ENCODE measurements around the gene EXOC4. TPM values are rescaled to one million over a fixed set of nuclear protein-coding genes. Genes with fewer than 3 reads are reported as not detected.

The EXOC4 gene
- total RNA-seq, 2 donors from 2014 or later, result 53.5 to 62.3 TPM

DNA sequence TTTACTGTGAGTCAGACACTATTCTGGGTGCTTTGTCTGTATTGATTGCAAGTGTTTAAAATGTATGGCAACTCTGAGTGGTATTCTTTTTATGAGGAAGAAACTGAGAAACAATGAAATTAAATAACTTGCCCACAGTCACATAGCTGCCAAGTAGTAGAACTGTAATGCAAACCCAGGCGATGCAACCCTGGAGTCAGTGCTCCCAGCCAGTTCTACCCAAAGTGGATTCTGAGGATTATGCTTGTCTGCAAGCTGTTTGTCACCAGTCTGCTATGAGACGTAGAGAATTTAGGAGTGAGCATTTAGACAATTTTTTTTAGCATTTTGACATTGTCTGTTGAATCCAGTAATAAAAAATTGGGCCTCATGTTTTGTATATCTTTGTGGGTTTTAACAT is 568.3 kb downstream of the EXOC4 start:
- Mint-ChIP-seq H3K27ac (no peak overlapping the region), H3K4me1 (peaks cover 9% of the 10 kb centered on the region), H3K4me3 (no peak overlapping the region), H3K36me3 (ENCODE audit: low read depth) (peaks cover 46% of the 10 kb centered on the region), H3K27me3 (no peaks in the 10 kb centered on the region), H3K9me3 (peaks cover 3% of the 10 kb centered on the region)
- ATAC-seq (replicated peaks), result no peak

DNA sequence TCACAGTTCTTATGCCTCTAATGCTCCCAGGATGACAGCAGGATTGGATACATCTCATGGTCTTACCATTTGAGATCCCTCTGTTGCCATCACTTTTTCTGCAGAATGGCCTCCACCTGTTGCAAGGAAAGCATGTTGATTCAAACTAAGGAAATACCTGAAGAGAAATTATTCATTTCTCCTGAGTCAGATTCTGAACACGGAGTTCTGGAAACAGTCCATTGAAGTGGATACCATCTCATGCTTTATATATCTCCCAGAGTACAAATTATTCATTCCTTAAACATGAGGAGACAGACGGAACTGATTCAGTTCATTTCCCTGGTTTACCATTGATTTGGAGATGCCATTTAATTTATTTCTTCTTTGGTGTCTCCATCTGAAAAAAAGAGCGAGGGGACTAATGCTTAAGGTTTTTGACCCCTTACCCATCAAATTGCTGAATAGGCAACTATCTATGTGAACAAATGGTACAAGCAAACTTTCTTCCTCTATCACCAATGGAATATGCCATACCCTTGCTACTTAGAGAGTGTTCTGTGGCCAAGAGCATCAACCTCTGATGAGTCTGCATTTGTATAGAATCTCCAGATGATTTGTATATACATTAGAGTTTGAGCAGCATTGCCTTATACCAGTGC is 569.2 kb downstream of the EXOC4 start:
- ATAC-seq (replicated peaks), result no peak
- H3K4me3 Mint-ChIP-seq, result no peak overlapping the region
- H3K36me3 Mint-ChIP-seq (ENCODE audit: low read depth), result peaks cover 38% of the 10 kb centered on the region
- H3K4me1 Mint-ChIP-seq, result peaks cover 9% of the 10 kb centered on the region
- H3K9me3 Mint-ChIP-seq, result peaks cover 3% of the 10 kb centered on the region
- H3K27me3 Mint-ChIP-seq, result no peaks in the 10 kb centered on the region
- H3K27ac Mint-ChIP-seq, result no peak overlapping the region

DNA sequence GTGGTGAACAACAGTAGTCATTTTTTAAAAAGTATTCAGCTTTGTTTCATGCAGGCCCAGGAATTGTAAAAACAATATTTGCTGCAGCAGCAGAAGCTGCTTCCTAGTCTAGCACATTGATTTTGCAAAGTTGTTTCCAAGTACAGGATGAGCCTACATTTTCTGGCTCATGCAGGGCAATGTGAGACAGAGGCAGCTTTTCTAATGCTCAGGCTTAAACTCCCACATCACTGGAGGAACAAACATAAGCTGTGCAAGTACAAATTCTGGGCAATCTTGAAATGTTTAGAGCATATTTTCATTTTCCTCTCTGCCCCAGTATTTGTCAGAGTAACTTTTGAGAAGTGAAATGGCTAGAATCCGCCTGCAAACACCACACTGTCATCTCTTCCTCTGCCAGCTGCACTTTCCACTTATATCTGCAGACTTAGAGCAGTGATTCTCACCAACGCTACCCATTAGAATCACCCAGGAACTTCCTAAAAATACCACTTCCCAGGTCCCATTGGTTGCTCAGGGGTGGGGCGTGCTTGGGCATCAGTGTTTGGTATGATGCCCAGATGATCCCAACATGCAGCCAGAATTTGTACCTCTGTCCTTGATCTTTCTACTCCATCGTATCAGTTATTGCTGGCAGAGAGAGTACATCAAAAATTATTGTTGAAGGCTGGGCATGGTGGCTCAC is 570.1 kb downstream of the EXOC4 start:
- no peak overlapping the region for H3K27ac Mint-ChIP-seq
- peaks cover 9% of the 10 kb centered on the region for H3K4me1 Mint-ChIP-seq
- no peak for ATAC-seq (replicated peaks)
- peaks cover 32% of the 10 kb centered on the region for H3K36me3 Mint-ChIP-seq (ENCODE audit: low read depth)
- no peak overlapping the region for H3K4me3 Mint-ChIP-seq
- H3K9me3 Mint-ChIP-seq, result peaks cover 3% of the 10 kb centered on the region
- H3K27me3 Mint-ChIP-seq, result no peaks in the 10 kb centered on the region

DNA sequence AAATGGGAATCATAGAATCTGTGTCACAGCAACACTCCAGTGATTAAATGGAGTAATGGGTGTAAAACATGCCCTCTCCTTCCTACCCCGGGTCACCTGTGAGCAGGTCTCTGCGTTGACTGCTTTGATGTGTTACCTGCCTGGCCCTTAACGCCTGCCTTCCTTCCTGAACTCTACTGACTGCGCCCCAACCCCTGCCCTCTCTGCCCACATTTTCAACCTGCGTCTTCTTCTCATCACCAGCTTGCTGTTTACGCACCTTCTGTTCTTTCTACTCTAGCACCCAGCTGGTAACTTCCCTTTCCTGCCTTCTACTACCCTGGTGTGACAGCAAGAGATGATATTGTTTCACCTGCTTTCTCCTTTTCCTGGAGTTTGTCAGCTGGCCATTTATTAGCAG is 571.3 kb downstream of the EXOC4 start:
- ATAC-seq (replicated peaks), result no peak
- no peak overlapping the region for H3K27ac Mint-ChIP-seq
- peaks cover 21% of the 10 kb centered on the region for H3K36me3 Mint-ChIP-seq (ENCODE audit: low read depth)
- H3K4me1 Mint-ChIP-seq, result peaks cover 9% of the 10 kb centered on the region
- H3K4me3 Mint-ChIP-seq, result no peak overlapping the region
- no peaks in the 10 kb centered on the region for H3K27me3 Mint-ChIP-seq
- H3K9me3 Mint-ChIP-seq, result peaks cover 3% of the 10 kb centered on the region

DNA sequence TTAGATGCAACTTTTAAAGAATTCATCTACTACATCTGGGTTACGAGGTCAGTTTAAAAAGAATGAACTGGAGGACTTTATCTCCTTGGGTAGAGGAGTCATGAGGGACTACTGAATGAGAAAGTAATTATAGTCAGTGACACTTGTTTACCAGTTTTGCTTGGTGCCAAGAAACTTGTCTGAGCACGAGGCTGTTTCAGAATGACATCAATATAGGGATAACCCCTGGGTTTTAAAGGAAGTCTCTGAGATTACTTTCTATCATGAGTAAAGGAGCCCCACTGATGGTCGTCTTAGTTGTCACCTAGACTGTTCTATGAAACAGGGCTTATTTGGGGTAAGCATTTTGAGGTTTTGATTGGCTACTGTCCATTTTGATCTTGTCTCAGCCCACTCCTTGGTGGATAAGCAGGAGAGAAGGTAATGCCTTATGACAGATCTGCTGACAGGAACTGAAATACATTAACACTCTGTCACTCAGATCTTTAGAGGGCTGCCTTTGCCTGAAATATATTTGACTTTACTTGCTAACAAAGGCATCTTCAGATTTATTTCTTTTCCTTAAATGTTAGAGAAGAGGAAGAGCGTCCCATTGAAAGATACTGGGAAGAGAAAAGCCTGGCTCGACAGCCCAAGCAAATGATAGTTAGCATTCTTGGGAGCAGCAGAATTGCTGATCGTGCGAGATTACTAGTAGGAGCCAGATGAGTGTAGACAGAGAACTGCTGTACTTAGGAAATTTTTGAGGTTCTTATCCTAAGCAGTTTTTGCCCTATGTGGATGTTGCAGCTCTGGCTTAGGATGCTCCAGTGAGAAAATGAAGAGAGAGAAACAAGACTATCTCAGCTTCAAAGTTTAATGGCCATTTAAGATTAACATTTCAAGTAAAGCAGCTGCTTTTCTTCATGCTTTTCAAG is 575.1 kb downstream of the EXOC4 start:
- ATAC-seq (replicated peaks), result peak; percentile 78
- Mint-ChIP-seq H3K27me3 (no peaks in the 10 kb centered on the region), H3K36me3 (ENCODE audit: low read depth) (peaks cover 32% of the 10 kb centered on the region), H3K9me3 (peaks cover 3% of the 10 kb centered on the region), H3K27ac (no peak overlapping the region), H3K4me1 (peaks cover 9% of the 10 kb centered on the region), H3K4me3 (no peak overlapping the region)

DNA sequence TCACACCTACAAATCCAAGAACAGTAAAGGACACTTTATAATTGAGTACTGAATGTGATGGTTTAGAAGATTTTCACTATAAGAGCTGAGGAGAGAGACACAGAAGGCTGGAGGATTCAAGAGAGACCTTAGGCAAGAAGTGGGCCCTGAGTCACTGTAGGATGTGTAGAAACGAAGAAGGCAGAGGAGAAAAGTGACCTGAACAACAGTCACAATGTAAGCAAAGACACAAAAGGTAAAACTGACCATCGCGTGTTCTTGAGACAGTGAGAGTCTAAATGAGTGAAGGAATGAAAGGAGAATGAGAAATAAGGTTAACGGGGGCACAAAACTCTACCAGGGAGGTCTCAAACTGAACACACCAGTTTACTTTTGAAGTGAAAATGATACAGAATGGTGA is 576.0 kb downstream of the EXOC4 start:
- H3K27ac Mint-ChIP-seq, result no peak overlapping the region
- H3K4me1 Mint-ChIP-seq, result peaks cover 9% of the 10 kb centered on the region
- no peak overlapping the region for H3K4me3 Mint-ChIP-seq
- peaks cover 32% of the 10 kb centered on the region for H3K36me3 Mint-ChIP-seq (ENCODE audit: low read depth)
- ATAC-seq (replicated peaks), result no peak
- peaks cover 3% of the 10 kb centered on the region for H3K9me3 Mint-ChIP-seq
- H3K27me3 Mint-ChIP-seq, result no peaks in the 10 kb centered on the region

DNA sequence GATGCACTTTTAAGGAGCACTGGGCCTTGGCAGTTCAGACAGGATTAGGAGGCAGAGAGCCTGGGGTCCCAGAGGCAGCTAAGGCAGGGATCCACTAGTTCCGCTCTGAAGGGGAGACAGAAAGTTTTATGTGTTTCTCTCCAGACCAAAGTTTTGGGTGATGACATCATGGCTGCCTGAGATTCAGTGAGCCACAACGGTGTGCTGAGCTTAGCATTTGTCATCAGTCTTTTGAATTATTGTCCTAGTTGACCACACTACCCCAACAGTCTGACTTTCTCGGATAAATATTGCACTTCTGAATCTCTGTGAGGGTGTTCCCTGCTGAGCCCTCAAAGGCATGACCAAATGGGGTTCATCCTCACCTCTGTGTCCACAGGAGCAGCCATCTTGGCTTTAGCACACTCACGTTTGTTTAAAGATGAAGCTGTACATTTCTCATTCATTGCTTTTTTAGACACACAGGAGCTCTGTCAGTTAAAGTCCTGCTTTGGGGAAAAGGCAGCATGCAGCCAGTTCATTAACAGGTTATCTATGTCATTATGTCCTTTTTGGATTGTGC is 576.5 kb downstream of the EXOC4 start:
- Mint-ChIP-seq H3K9me3 (no peaks in the 10 kb centered on the region), H3K27ac (no peak overlapping the region), H3K4me3 (no peak overlapping the region), H3K36me3 (ENCODE audit: low read depth) (peaks cover 28% of the 10 kb centered on the region), H3K27me3 (no peaks in the 10 kb centered on the region), H3K4me1 (peaks cover 4% of the 10 kb centered on the region)
- no peak for ATAC-seq (replicated peaks)

DNA sequence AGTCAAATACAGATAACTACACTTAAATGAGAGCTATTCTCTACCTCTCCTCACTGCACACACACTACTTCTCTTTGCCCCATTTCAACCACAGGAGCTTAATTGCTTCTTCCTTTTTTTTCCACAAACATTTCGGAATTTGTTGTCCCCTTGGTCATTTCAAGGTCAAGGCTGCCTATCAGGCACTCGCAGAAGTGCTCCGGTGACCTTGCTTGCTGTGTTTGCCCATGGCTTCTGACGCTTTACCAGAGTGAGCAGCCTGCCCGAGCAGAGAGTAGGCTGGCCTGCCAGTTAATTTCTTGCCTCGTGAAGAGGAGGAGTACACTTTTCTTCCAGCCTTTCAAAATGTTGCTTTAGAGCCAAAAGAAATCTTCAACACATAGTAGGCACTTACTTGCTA is 577.2 kb downstream of the EXOC4 start:
- no peaks in the 10 kb centered on the region for H3K4me1 Mint-ChIP-seq
- H3K9me3 Mint-ChIP-seq, result no peaks in the 10 kb centered on the region
- peaks cover 22% of the 10 kb centered on the region for H3K36me3 Mint-ChIP-seq (ENCODE audit: low read depth)
- no peak for ATAC-seq (replicated peaks)
- H3K27me3 Mint-ChIP-seq, result no peaks in the 10 kb centered on the region
- H3K4me3 Mint-ChIP-seq, result no peak overlapping the region
- H3K27ac Mint-ChIP-seq, result no peak overlapping the region

DNA sequence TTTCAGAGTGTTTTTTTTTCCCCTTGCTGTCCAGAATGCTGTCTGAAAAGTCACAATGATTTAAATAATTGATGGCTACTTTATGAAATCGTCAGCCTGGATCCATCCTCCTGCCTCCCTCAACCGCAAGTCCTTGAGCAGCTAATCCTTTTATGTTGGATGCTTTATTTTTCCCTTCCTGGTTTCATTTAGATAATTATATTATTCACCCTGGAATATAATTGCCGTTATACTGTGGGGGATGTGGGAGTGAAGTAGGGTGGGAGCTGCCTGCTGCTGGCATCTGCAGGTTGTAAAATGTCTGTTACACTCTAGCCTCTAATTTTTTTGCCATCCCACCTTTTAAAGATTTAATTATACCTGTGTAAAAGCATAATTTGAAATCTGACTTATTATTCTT is 583.8 kb downstream of the EXOC4 start:
- H3K4me1 Mint-ChIP-seq, result no peaks in the 10 kb centered on the region
- peaks cover 10% of the 10 kb centered on the region for H3K36me3 Mint-ChIP-seq (ENCODE audit: low read depth)

DNA sequence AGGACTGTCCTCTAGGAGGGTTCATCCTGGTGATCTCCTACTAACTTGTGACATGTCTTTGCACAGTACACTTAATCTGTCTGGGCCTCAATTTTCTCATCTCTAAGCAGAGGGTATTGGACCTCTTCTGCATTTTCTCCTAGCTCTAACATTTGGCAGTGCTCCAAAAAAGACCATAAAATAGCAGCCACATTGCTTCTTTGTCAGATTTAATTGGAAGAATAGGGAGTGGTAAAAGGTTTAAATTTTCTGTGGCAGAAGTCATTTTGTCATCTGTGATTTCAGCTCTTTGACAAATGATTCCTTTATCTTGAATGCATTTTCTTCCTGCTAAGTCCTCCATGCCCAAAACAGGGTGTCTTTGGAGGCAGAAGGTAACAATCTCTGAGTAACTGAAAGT is 584.3 kb downstream of the EXOC4 start:
- H3K4me3 Mint-ChIP-seq, result no peak overlapping the region
- H3K27ac Mint-ChIP-seq, result no peak overlapping the region
- H3K36me3 Mint-ChIP-seq (ENCODE audit: low read depth), result peaks cover 4% of the 10 kb centered on the region
- H3K27me3 Mint-ChIP-seq, result no peaks in the 10 kb centered on the region
- peaks cover 5% of the 10 kb centered on the region for H3K9me3 Mint-ChIP-seq
- H3K4me1 Mint-ChIP-seq, result no peaks in the 10 kb centered on the region
- ATAC-seq (replicated peaks), result no peak

More for the DNA sequence above, 583.8 kb downstream of the EXOC4 start:
- Mint-ChIP-seq H3K27me3 (no peaks in the 10 kb centered on the region), H3K9me3 (peaks cover 5% of the 10 kb centered on the region), H3K4me3 (no peak overlapping the region), H3K27ac (no peak overlapping the region)
- ATAC-seq (replicated peaks), result no peak

DNA sequence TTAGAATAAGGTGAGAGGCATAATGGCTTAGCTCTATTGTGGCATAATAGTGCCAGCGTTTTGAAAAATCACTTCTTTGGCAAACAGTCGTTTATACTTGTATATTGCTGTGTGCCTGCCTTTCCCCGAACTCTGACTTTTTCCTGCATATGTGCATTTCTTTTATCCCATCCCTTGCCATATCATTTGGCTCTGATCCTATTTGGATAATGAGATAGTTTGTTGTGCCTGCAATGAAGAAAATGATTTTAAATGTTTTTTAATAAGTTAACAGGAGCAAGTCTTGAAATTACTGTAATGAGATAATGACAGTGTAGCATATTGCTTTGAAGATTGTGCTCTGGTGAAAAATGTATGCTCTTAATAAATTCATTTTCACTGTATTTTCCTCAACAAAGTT is 586.2 kb downstream of the EXOC4 start:
- ATAC-seq (replicated peaks), result no peak
- Mint-ChIP-seq H3K4me3 (no peak overlapping the region), H3K4me1 (no peaks in the 10 kb centered on the region)

DNA sequence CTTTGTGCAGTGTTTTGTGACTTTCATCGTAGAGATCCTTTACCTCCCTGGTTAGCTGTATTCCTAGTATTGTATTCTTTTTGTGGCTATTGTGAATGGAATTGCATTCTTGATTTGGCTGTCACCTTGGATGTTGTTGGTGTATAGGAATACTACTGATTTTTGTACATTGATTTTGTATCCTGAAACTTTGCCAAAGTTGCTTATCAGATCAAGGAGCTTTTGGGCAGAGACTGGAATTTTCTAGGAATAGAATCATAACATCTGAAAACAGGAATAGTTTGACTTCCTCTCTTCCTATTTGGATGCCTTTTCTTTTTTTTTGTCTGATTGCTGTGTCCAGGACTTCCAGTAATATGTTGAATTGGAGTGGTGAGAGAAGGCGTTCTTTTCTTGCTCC is 590.5 kb downstream of the EXOC4 start:
- H3K9me3 Mint-ChIP-seq, result peaks cover 5% of the 10 kb centered on the region
- H3K4me3 Mint-ChIP-seq, result no peak overlapping the region
- no peaks in the 10 kb centered on the region for H3K36me3 Mint-ChIP-seq (ENCODE audit: low read depth)
- no peak overlapping the region for H3K27ac Mint-ChIP-seq
- no peaks in the 10 kb centered on the region for H3K4me1 Mint-ChIP-seq
- no peak for ATAC-seq (replicated peaks)
- no peaks in the 10 kb centered on the region for H3K27me3 Mint-ChIP-seq

More for the DNA sequence above, 586.2 kb downstream of the EXOC4 start:
- H3K36me3 Mint-ChIP-seq (ENCODE audit: low read depth), result no peaks in the 10 kb centered on the region
- H3K27ac Mint-ChIP-seq, result no peak overlapping the region
- peaks cover 5% of the 10 kb centered on the region for H3K9me3 Mint-ChIP-seq
- H3K27me3 Mint-ChIP-seq, result no peaks in the 10 kb centered on the region

DNA sequence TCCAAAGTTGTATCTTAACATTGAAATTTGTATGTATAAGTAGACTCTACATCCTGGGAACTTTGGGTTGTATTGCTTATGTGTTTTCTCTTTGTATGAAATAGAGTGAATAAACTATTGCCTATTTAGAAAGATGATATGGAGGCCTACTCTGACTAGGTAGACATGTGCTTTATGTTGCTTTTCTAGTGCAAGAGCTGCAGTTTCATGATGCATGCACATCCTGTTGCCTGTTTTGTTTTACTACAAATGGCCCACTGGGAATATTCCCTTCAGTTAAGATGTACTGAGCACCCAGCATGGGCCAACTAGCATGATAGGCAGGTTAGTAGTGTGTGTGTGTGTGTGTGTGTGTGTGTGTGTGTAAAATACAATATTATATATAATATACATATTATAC is 592.1 kb downstream of the EXOC4 start:
- H3K36me3 Mint-ChIP-seq (ENCODE audit: low read depth), result no peaks in the 10 kb centered on the region
- no peak for ATAC-seq (replicated peaks)
- no peaks in the 10 kb centered on the region for H3K4me1 Mint-ChIP-seq
- H3K27ac Mint-ChIP-seq, result no peak overlapping the region
- H3K4me3 Mint-ChIP-seq, result no peak overlapping the region
- H3K27me3 Mint-ChIP-seq, result no peaks in the 10 kb centered on the region
- peaks cover 3% of the 10 kb centered on the region for H3K9me3 Mint-ChIP-seq

DNA sequence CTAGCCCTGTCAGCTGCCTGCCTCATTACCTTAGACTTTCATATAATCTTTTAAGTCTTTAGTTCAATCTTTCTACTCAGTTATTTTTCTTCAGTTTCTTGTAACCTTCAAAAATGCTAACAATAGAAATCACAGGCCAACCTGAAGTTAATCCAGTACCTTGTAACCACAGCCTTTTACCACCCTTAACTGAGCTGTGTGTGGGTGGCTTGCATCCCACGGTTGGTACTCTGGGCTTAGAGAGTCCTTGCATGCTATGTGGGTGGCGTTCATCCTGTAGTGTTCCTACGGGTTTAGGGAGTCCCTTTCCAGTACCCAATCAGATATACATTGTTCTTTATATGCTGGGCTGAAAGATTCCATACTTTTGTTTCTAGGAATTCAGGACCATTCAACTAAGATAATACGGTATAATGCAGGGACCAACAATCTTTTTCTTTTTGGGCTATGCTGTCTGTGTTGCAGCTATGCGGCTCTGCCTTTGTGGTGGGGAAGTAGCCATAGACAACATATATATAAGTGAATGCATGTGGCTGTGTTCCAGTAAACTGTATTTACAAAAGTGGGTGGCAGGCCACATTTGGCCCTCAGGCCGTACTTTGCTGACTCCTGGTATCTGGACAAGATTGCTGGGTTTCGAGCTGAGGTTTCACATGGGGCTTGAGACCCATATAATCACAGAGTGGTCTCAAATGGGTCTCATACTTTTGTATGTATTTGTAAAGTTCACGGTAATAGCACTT is 593.5 kb downstream of the EXOC4 start:
- ATAC-seq (replicated peaks), result no peak
- no peaks in the 10 kb centered on the region for H3K9me3 Mint-ChIP-seq
- no peak overlapping the region for H3K4me3 Mint-ChIP-seq
- no peaks in the 10 kb centered on the region for H3K36me3 Mint-ChIP-seq (ENCODE audit: low read depth)
- peaks cover 4% of the 10 kb centered on the region for H3K4me1 Mint-ChIP-seq
- H3K27ac Mint-ChIP-seq, result no peak overlapping the region
- no peaks in the 10 kb centered on the region for H3K27me3 Mint-ChIP-seq
